ENCODE data around the gene SPEM3. TPM values are rescaled to one million over a fixed set of nuclear protein-coding genes. Genes with fewer than 3 reads are reported as not detected.

The SPEM3 gene
- total RNA-seq, 1 donor from 2014 or later: not detected

DNA sequence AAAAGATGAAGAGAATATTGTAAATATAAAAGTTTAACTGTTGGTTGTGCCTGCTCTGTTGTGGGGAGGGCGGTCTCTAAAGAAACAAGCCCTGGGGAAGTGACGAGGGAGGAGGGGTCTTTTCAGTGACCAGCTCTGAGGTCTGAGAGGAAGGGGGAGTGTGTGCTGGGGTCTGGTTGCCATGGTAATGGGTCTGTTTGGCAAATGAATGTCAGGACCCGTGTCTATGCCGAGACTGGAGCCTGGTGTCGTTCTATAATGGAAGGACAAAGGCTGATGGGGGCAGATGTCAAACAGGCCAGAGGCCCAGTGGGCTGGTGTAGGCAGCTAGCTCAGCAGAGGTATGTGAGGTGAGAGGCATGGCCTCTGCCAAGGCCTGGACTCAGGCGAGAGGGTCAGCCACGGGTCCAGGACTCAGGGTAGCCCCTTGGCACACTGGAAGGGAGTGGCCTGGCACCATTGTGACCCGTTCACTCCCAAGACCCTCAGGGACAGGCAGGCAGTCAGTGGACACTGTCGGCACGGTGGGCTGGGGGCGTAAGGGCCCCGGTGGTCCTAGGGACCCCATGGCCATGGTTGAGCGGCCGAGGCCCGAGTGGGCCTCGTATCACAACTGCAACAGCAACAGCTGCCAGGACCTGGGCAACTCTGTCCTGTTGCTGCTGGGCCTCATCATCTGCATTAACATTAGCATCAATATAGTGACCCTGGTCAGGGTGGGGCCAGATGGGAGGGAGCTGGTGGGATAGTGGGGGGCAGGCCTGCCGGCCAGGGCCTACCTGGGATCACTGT is 8.6 kb upstream of the SPEM3 start, which contains the start of gene SPEM1:
Gene SPEM1 (plus strand): TSS at position 506 of the 792 bp plus-strand sequence. CDS start 61 bp downstream, at position 567.
- DNase-seq (ENCODE audit: low read depth): no peak

DNA sequence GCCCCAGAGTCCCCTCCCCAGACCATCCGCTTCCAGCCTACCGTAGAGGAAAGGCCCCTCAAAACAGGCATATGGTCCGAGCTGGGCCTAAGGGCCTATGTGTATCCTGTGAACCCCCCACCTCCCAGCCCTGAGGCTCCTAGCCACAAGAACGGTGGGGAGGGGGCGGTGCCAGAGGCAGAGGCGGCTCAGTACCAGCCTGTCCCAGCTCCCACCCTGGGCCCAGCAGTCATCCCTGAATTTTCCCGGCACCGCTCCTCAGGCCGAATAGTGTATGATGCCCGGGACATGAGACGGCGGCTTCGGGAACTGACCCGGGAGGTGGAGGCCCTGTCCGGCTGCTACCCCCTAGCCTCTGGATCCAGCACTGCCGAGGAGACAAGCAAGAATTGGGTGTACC is 7.5 kb upstream of the SPEM3 start:
- no peak for DNase-seq (ENCODE audit: low read depth)

DNA sequence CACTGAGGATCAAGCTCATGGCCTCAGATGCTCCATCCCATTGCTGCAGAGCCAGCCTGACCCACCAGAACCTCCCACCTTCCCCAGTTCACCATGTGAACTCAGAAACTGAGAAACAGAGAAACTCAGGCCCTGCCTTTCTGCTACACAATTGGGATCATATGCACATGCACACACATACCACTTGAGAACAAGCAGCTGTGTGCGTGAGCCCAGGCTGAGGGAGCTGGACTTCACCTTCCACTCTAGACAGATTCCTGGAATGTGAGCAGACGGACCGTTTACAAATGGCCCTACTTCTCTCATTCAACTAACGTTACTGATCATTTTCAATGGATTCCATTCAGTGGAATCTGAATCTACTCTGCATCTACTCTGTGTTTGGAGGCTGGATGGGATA is 5.0 kb upstream of the SPEM3 start:
- no peak for DNase-seq (ENCODE audit: low read depth)

DNA sequence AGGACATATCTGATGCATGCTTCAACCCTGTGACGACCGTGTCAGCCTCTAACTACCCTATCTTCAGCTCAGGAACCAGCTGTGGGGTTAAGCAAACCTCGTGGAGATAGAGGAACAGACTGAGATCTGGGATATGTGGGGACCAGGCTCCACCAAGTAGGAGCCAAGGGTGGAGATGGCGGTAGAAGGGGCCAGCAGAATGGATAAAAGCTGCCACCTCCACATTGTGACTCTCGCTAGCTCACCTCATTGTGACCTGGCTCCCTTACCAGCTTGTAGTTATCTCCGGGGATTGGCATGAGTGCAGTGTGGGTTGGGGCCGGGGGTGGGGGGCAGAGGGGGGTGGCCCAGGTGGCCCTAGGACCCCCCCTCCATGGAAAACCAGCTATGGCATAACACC is 3.3 kb upstream of the SPEM3 start, which contains the start of gene SPEM2:
Gene SPEM2 (plus strand): TSS at position 301 of the 400 bp plus-strand sequence. CDS start 73 bp downstream, at position 374.
- no peak for DNase-seq (ENCODE audit: low read depth)

DNA sequence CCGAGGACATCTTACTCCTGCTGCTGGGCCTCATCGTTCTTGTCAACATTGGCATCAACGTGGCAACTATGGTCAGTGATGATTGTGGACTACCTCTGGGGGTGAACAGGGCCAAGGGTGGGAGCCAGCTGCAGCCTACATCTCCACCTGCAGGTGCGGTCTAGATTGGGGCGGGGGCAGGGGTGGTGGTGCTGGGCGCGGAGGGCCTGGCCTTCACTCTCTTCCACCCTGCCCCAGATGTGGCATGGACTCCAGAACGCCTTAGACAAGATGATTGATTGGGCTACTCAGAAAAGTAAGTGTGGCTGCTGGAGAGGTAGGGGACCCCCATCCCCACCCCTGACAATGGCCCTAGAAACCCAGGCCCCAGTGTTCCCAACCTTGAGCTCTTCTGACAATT is 2.9 kb upstream of the SPEM3 start:
- DNase-seq (ENCODE audit: low read depth): no peak

DNA sequence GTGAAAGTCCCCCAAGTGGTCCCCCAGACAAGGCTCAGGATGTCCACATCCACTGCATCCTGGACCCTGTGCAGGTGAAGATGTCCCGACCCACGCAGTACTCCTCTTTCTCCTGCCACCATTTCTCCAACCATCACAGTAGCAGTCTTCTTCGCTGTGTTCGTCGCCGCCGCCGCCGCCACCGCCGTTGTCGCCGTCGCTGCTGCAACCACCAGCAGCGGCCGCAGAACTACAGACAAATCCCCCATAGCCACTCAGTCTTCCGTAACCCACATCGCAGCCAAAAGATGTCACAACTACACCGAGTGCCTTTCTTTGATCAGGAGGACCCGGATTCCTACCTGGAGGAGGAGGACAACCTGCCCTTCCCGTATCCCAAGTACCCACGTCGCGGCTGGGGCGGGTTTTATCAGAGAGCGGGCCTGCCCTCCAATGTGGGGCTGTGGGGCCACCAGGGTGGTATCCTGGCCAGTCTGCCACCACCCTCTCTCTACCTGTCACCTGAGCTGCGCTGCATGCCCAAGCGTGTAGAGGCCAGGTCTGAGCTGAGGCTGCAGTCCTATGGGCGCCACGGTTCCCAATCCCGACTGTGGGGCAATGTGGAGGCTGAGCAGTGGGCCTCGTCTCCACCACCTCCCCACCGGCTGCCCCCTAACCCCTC is 2.3 kb upstream of the SPEM3 start:
- no peak for DNase-seq (ENCODE audit: low read depth)

DNA sequence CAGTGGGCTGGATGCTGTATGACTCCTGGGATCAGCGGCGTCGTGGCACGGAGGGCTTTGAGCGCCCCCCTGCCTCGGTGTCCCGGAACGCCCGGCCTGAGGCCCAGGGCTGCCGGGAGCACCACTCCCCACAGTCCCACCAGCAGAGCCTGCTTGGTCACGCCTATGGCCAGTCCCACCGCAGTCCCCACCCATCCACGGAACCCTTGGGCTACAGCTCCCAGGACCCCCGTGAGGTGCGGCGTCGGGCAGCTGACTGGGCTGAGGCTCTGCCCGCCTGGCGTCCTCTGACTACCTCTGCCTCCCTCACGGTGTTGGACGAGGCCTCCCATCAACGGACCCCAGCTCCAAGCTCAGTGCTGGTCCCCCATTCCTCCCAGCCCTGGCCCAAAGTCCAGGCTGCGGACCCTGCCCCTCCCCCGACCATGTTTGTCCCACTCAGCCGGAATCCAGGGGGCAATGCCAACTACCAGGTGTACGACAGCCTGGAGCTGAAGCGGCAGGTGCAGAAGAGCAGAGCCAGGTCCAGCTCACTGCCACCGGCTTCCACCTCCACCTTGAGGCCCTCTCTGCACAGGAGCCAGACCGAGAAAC is 1.7 kb upstream of the SPEM3 start:
- no peak for DNase-seq (ENCODE audit: low read depth)

DNA sequence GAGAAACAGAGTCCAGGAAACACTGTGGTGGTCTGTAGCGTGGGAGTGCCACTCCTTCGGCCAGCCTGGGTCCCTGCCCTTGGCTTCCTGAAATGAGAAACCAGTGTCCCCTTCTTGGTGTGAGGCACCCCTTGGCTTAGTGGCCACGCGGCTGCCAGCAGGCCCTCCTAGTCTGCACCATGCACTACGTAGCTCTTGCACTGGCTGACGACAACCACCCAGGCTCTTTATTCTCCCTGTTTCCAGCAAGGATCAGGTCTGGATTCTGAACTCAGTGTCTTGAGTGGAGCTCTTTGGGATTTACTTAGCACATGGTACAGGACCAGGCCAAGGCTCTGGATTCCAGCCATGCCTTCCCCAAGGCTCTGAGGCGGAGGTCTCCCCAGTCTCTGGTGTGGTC is 1.1 kb upstream of the SPEM3 start:
- DNase-seq (ENCODE audit: low read depth): no peak

DNA sequence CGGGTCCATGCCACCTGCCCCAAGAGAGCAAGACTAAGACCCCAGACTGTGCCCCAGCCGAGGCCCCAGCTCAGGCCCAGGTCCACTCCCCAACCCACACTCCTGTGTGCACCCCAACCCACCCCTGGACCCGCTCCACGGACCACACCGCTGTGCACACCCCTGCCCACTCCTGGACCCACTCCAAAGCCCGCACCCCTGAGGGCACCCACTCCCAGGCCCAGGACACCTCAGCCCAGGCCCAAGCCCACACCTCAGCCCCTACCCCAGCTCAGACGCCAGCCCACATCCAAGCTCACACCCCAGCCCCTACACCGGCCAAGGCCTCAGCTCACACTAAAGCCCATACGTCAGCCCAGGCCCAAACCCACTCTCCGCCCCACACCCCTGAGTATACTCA is 1.1 kb downstream of the SPEM3 start:
- no peak for DNase-seq (ENCODE audit: low read depth)

DNA sequence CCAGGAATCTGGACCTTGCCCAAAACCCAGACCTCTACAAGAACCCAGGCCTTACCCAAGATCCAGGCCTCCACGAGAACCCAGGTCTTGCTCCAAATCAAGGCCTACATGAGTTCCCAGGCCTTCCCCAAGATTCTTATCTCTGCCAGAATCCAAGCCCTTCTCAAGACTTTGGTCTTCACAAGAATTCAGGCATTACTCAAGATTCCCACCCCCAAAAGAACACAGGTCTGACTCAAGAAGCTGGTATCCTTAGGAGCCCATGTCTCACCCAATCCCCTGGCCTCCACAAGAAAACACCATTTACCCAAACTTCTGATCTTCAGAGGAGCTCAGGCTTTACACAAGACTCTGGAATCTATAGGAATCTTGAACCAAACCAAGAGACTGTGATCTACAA is 2.6 kb downstream of the SPEM3 start:
- DNase-seq (ENCODE audit: low read depth): no peak

DNA sequence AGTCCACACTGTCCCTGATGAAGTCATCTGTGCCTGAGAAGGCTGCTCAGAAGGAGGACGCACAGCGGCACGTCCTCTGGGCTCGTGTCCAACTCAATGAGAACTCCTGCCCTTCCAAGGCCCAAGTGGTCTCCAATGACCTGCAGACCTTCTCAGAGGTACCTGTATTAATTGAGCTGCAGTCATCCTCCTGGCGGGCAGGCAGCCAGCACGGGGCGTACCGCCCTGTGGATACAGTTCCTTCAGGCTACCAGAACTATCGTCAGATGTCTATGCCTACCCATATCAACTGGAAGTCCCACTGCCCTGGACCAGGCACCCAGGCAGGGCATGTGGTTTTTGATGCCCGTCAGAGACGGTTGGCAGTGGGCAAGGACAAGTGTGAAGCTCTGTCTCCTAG is 3.6 kb downstream of the SPEM3 start:
- DNase-seq (ENCODE audit: low read depth): no peak

DNA sequence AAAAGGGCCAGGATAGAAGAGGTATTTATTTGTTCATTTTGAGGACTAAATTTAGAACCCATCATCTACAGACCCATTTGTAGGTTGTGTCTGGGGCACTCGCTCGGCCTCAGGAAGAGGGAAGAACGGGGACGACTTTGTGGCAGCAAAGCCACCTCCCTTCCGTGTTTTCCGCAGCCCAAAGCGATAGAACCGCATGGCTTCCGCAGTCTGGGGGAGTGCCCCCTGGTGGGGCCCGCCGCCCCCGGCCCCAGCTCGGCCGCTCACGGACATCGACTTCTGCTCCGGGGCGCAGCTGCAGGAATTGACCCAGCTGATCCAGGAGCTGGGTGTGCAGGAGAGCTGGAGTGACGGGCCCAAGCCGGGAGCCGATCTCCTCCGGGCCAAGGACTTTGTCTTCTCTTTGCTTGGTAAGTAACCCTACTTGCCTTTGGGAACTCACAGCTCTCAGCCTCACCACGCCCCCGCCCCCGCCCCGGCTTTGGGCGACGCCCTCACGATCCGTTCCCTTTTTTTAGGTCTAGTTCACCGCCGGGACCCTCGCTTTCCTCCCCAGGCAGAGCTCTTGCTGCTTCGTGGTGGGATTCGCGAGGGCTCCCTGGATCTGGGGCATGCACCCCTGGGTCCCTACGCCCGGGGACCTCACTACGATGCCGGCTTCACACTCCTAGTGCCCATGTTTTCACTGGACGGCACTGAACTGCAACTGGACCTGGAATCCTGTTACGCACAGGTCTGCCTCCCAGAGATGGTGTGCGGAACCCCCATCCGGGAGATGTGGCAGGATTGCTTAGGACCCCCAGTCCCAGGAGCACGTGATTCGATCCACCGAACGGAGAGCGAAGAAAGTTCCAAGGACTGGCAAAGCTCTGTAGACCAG is 7.3 kb downstream of the SPEM3 start:
- no peak for DNase-seq (ENCODE audit: low read depth)

DNA sequence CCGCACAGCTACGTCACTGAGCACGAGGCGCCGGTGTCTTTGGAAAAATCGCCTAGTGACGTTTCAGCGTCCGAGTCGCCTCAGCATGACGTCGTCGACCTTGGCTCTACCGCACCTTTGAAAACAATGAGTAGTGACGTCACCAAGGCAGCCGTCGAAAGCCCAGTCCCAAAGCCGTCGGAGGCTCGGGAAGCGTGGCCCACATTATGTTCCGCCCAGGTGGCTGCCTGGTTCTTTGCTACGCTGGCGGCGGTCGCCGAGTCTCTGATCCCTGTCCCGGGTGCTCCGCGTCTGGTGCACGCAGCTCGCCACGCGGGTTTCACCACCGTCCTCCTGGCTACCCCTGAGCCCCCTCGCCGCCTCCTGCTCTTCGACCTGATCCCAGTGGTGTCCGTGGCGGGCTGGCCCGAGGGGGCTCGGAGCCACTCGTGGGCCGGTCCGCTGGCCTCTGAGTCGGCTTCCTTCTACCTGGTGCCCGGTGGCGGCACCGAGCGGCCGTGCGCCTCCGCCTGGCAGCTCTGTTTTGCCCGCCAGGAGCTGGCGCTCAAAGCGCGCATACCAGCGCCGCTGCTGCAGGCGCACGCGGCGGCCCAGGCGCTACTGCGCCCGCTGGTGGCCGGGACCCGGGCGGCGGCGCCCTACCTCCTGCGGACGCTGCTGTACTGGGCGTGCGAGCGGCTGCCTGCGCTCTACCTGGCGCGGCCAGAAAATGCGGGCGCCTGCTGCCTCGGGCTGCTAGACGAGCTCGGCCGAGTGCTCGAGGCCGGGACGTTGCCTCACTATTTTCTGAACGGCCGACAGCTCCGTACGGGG is 8.1 kb downstream of the SPEM3 start:
- DNase-seq (ENCODE audit: low read depth): peak; percentile 77

DNA sequence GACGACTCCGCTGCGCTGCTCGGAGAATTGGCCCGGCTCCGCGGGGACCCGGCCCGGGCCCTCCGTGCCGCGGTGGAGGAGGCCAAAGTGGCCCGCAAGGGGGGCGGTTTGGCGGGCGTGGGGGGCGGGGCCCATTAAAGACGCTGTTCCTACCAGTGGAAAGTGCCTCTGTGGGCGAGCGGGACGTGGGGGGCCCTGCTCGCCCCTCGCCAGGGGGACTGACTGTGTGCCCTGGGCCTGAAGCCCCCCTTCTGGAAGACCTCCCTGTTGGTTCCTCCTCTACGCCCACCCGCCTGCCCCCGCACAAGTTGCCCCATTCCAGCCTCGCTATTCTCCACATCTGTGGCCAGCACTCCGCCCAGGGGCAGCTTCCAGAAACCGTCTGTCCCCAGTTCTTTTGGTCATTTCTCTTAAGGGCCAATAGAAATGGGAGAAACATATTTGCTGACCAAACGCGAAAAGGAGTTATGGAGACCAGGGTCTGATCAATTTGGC is 8.8 kb downstream of the SPEM3 start:
- DNase-seq (ENCODE audit: low read depth): no peak

DNA sequence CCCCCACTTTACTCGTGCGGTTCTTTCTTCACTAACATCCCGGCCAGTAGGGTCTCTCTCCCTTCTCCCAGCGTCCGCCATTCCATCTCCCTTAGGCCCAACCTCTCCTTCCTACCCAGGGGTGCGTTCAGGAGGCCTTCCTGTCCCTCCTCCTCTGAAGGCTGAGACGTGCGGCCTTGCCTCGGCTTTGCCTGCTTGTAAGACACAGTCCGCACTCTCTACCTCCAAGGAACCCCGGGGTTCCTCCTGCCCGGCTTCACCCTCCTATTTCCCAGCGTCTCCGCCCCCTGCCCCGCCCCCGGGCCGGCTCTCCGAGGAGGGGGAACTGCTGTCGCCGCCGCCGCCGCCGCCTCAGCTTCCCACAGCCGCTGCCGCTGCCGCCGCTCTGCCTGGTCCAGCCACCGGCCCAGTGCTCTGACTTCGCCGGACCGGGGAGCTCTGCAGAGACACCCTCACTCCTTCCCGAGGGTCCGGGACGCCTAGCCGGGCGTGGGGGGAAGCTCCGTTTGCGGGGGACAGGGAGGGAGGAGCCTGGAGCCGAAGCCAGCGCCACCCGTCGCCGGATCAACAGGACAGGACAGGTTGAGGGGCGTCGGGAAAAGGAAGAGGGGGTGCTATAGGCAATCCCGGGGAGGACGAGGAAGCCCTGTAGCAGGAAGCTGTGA is 9.4 kb downstream of the SPEM3 start:
- peak; percentile 80 for DNase-seq (ENCODE audit: low read depth)

DNA sequence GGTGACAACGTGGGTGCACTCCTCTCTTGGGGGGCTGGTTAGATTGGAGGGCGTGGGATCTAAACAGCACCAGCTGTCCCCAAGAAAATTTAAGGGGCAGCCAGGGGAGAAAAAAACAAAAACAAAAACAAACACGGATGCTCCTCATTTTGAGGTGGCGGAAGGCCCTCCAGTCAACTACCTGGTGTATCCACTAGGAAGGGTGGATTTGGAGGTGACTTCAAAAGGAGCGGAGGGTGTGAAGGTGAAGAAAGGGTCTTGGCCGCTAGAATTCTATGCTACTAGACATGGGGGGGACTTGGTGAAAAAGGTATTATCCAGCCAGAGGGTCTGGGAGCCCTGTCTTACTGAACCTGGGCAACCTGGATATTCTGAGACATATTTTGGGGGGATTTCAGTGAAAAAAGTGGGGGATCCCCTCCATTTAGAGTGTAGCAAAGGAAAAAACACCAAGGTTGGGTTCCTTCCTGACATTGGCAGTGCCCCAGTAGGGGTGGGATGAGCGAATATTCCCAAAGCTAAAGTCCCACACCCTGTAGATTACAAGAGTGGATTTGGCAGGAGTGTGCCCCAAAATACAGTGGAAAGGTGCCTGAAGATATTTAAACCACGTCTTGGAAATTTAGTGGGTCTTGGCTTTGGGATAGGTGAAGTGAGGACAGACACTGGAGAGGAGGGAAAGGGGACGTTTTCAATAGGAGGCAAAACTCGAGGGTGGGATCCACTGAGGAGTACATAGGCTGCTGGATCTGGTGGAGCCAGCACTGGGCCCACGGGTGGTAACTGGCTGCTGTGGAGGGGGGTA is 10.2 kb downstream of the SPEM3 start:
- no peak for DNase-seq (ENCODE audit: low read depth)

DNA sequence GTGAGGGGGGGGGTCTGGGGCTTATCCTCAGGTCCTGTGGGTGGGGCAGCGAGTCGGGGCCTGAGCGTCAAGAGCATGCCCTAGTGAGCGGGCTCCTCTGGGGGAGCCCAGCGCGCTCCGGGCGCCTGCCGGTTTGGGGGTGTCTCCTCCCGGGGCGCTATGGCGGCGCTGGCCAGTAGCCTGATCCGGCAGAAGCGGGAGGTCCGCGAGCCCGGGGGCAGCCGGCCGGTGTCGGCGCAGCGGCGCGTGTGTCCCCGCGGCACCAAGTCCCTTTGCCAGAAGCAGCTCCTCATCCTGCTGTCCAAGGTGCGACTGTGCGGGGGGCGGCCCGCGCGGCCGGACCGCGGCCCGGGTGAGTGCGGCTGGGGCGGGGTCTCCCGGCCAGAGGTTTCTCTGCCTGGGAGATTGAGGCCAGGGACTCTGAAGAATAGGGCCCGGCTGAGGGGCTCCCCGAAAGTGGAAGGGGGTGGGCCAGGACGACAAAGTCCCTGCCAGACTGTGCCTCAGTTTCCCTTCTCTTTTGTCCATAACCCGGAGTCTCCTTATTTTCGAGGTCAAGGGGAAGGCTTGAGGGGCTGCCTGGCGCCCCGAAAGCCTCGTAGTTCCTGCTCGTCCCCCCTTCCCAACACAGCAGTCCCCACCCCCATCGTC is 10.9 kb downstream of the SPEM3 start, which contains the start of gene FGF11:
Gene FGF11 (plus strand): TSS at position 51 of the 651 bp plus-strand sequence. CDS start 109 bp downstream, at position 160.
- DNase-seq (ENCODE audit: low read depth): no peak

Measured in myocyte (in vitro differentiated cells).